ENCODE measurements around the gene CAMK4.

DNA sequence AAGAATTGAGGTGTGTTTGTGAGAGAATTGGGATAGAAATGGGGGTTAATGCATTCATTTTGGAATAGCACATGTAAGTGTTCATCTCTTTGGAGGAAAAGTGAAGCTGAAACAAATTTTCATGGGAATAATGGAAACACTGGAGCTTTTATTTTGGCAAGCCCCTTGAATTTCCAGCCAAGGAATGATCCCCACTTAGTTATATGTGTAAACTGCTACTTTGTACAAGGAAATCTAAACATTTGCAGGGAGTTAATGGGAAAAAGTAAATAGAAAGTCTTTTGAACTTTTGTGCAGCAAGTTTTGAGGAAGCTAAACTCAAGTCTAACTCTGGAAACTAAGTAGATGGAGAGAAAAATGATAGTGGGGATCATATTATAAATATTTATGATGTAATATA, 44.1 kb downstream of the CAMK4 start:
- TF ChIP-seq POLR2A (IDR thresholded peaks at IDR 0.05) = no peak
- TF ChIP-seq CTCF (IDR thresholded peaks at IDR 0.05) = no peak

Data from tibial nerve (tissue), 3 donors.